Measurements from ENCODE around the gene SLC39A6. TPM values are rescaled to one million over a fixed set of nuclear protein-coding genes. Genes with fewer than 3 reads are reported as not detected.
"Not testable (repeated sequence)": the region's sequence is repeated elsewhere in the genome, so short reads cannot be mapped to it uniquely, and the experiment has no call there.

The SLC39A6 gene
- total RNA-seq, 1 donor from 2014 or later: 12.8 TPM

- DNase-seq (ENCODE audit: missing footprints) (no peak), ATAC-seq (no peak)
- intact Hi-C loops (cut with DNase I): no loop called here
Observed at GRCh38 chr18:36143391-36143790, 14.3 kb upstream of the SLC39A6 start.

GRCh38 chr18:36142751-36143150, 13.6 kb upstream of the SLC39A6 start:
- intact Hi-C loops (cut with DNase I): no loop called here
- DNase-seq (ENCODE audit: missing footprints) (no peak), ATAC-seq (no peak)

GRCh38 chr18:36141576-36141975, 12.4 kb upstream of the SLC39A6 start:
- intact Hi-C loops (cut with DNase I): no loop called here
- DNase-seq (ENCODE audit: missing footprints) (no peak), ATAC-seq (no peak)

- DNase-seq (ENCODE audit: missing footprints) (no peak), ATAC-seq (no peak)
- intact Hi-C loops (cut with DNase I): no loop called here
Observed at GRCh38 chr18:36139245-36139644, 10.1 kb upstream of the SLC39A6 start.

GRCh38 chr18:36135264-36135663, 6.1 kb upstream of the SLC39A6 start:
- intact Hi-C loops (cut with DNase I): no loop called here
- no peak for ATAC-seq
- DNase-seq (ENCODE audit: missing footprints): no peak

- ATAC-seq: no peak
- intact Hi-C loops (cut with DNase I): no loop called here
- no peak for DNase-seq (ENCODE audit: missing footprints)
Observed at GRCh38 chr18:36132756-36133155, 3.6 kb upstream of the SLC39A6 start.

GRCh38 chr18:36131692-36132483, 2.7 kb upstream of the SLC39A6 start:
- intact Hi-C loops (cut with DNase I): no loop called here
- no peak for ATAC-seq
- DNase-seq (ENCODE audit: missing footprints): no peak

- ATAC-seq (no peak), DNase-seq (ENCODE audit: missing footprints) (no peak)
- intact Hi-C loops (cut with DNase I): no loop called here
Observed at GRCh38 chr18:36130883-36131653, 1.9 kb upstream of the SLC39A6 start.

GRCh38 chr18:36130039-36130831, 1.1 kb upstream of the SLC39A6 start:
- intact Hi-C loops (cut with DNase I): no loop called here
- peak; percentile 2 for ATAC-seq
- no peak for DNase-seq (ENCODE audit: missing footprints)

- intact Hi-C loops (cut with DNase I): loop anchor here (5.0 to 10.0 kb wide), 2 partner anchors 62 to 114 kb away; partner anchors contain the start of gene RPRD1A
- no peak for DNase-seq (ENCODE audit: missing footprints)
- ATAC-seq: no peak
Observed at GRCh38 chr18:36128907-36129299, 237 bp downstream of the SLC39A6 start.

GRCh38 chr18:36128530-36128870, 640 bp downstream of the SLC39A6 start:
- ATAC-seq (no peak), DNase-seq (ENCODE audit: missing footprints) (peak; percentile 73)
- intact Hi-C loops (cut with DNase I): loop anchor here (5.0 to 10.0 kb wide), 2 partner anchors 61 to 114 kb away; partner anchors contain the start of gene RPRD1A

GRCh38 chr18:36127836-36128529, 1.2 kb downstream of the SLC39A6 start:
- DNase-seq (ENCODE audit: missing footprints) (no peak), ATAC-seq (no peak)
- intact Hi-C loops (cut with DNase I): loop anchor here (5.0 to 10.0 kb wide), 2 partner anchors 61 to 113 kb away; partner anchors contain the start of gene RPRD1A

GRCh38 chr18:36126668-36127067, 2.5 kb downstream of the SLC39A6 start:
- ATAC-seq (no peak), DNase-seq (ENCODE audit: missing footprints) (no peak)
- intact Hi-C loops (cut with DNase I): loop anchor here (5.0 to 10.0 kb wide), 2 partner anchors 59 to 112 kb away; partner anchors contain the start of gene RPRD1A

GRCh38 chr18:36124841-36125240, 4.3 kb downstream of the SLC39A6 start:
- no peak for DNase-seq (ENCODE audit: missing footprints)
- ATAC-seq: no peak
- intact Hi-C loops (cut with DNase I): loop anchor here (5.0 to 10.0 kb wide), 2 partner anchors 58 to 110 kb away; partner anchors contain the start of gene RPRD1A

- no peak for ATAC-seq
- DNase-seq (ENCODE audit: missing footprints): no peak
- intact Hi-C loops (cut with DNase I): loop anchor here (10.0 kb wide), 1 partner anchor 105 kb away; no protein-coding TSS in a partner anchor
Observed at GRCh38 chr18:36120297-36120696, 8.8 kb downstream of the SLC39A6 start.

- intact Hi-C loops (cut with DNase I); DNase-seq (ENCODE audit: missing footprints); ATAC-seq: not testable (repeated sequence)
Observed at GRCh38 chr18:36116771-36117170, 12.4 kb downstream of the SLC39A6 start.

GRCh38 chr18:36114738-36115137, 14.4 kb downstream of the SLC39A6 start:
- no peak for ATAC-seq
- no peak for DNase-seq (ENCODE audit: missing footprints)
- intact Hi-C loops (cut with DNase I): no loop called here

- ATAC-seq: no peak
Observed at GRCh38 chr18:36114251-36114650, 14.9 kb downstream of the SLC39A6 start.

More at GRCh38 chr18:36114251-36114650, 14.9 kb downstream of the SLC39A6 start:
- intact Hi-C loops (cut with DNase I): no loop called here
- no peak for DNase-seq (ENCODE audit: missing footprints)
